ENCODE data around the gene MYBPH. TPM values are rescaled to one million over a fixed set of nuclear protein-coding genes. Genes with fewer than 3 reads are reported as not detected.

Gene MYBPH
- total and polyA plus RNA-seq, 2 of the 13 experiments (the other 11 are each of a cell fraction or from before 2014, with no cell fraction given), result not detected

- 56% methylated on average over 11 of the region's 11 CpGs for WGBS (ENCODE audit: low lambda C conversion rate)
- peaks cover 0 to 11% of the 10 kb centered on the region in 2 experiments; a peak in 3 of 5 replicates for H3K27me3 ChIP-seq (ENCODE audit: control insufficient read depth in 1 of 2, insufficient read depth in 2 of 2, low read length in 2 of 2)
- TF ChIP-seq ZNF607 (CRISPR knock-in tag; IDR thresholded peaks at IDR 0.05; ENCODE audit: borderline replicate concordance), result no peak
- TF ChIP-seq JUND (CRISPR knock-in tag; IDR thresholded peaks at IDR 0.05), result no peak
- TF ChIP-seq ERF (CRISPR knock-in tag; IDR thresholded peaks at IDR 0.05), result no peak
- TF ChIP-seq KIAA2018 (CRISPR knock-in tag; IDR thresholded peaks at IDR 0.05; ENCODE audit: borderline replicate concordance), result no peak
- TF ChIP-seq ZNF629 (CRISPR knock-in tag; conservative IDR thresholded peaks at IDR 0.05), result peak; percentile 52; the same call in 1 of the 2 replicates
- intact Hi-C loops (cut with micrococcal nuclease; ENCODE audit: unreplicated experiment), result no loop called here
- H3K9ac ChIP-seq (ENCODE audit: insufficient read depth, low read depth, low read length), result no peak overlapping the region
- peaks cover 20% of the 10 kb centered on the region for H3K4me1 ChIP-seq (ENCODE audit: insufficient read depth, low read length)
- FAIRE-seq (no peak), ATAC-seq (no peak), DNase-seq (ENCODE audit: low spot score) (no peak)
- no peaks in the 10 kb centered on the region for H4K20me1 ChIP-seq (ENCODE audit: insufficient read depth, low read length)
- H3K36me3 ChIP-seq (replicated peaks in 1 of 2; ENCODE audit: control insufficient read depth in 1 of 2, insufficient read depth in 2 of 2, low read length in 2 of 2), result no peaks in the 10 kb centered on the region
- in situ Hi-C loops (cut with HindIII; ENCODE audit: extremely low pct_ligation_motif_present, low pct_unique_long_range_greater_than_20kb), result no loop called here
- no peak overlapping the region for H2AFZ ChIP-seq (ENCODE audit: low read length)
- H3K4me3 ChIP-seq (replicated peaks in 1 of 3; ENCODE audit: insufficient read depth in 1 of 3, low read depth in 2 of 3, low read length in 3 of 3), result no peak overlapping the region
- BruUV-seq (replicated peaks), result no TSS peak
- no peaks in the 10 kb centered on the region for H3K9me3 ChIP-seq (ENCODE audit: low read length)
- CTCF ChIA-PET (ENCODE audit: low intra/inter-chr PET ratio, low total read pairs), result no interaction called here
- no peak overlapping the region for H3K27ac ChIP-seq (ENCODE audit: extremely low read length, insufficient read depth, low read length)
- no peak overlapping the region for H3K4me2 ChIP-seq (ENCODE audit: low read depth, low read length)
- H3K79me2 ChIP-seq (ENCODE audit: insufficient read depth, low read length), result no peaks in the 10 kb centered on the region
- POLR2A ChIA-PET, result no interaction called here
Measured at GRCh38 chr1:203180611-203181330, 5.1 kb upstream of the MYBPH start.

Data from HepG2 (cell line).